Measurements from ENCODE around the gene ARL15.

DNA sequence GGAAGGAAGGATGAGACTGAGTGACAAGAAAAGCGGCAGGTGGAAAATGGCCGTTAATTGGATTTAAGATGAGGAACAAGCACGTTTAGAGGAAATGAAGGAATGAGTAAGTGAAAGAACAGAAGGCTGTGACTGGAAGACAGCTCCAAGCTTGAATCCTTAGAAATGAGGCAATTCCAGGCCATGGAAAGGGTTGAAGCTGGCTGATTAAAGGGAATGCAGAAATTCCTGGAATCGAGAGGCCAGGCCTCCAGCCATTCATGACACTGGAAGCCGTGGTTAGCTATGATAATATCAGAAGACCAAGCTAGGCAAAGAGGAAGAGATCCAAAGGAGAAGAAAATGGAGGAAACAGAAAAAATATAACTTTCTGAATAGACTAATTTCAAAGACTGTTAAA lies 84.2 kb downstream of the ARL15 start:
- TF ChIP-seq SP2 (IDR thresholded peaks at IDR 0.05; ENCODE audit: extremely low read depth, low read depth, low read length, poor library complexity, severe bottlenecking) (no peak), E2F1 (CRISPR knock-in tag; IDR thresholded peaks at IDR 0.05) (no peak), POLR2A (conservative IDR thresholded peaks at IDR 0.05) (no peak), YY1 (IDR thresholded peaks at IDR 0.05; ENCODE audit: borderline replicate concordance in 1 of 3, control insufficient read depth in 1 of 3, extremely low read depth in 1 of 3, insufficient read depth in 3 of 3, insufficient read length in 1 of 3, insufficient replicate concordance in 2 of 3, low read depth in 1 of 3, low read length in 2 of 3) (no peak)

Data from K562 (cell line).